GM10248 (cell line): Measurements from ENCODE around the gene CRK.

Experiments
- CTCF ChIA-PET: fragments of 300-600 bp; sonication (Branson Sonifier 250); formaldehyde crosslinking; extraction: SDS; loops from one replicate; lab custom pipeline; 2021; ENCODE audit warnings: antibody characterized with exemption; lab: Yijun Ruan, JAX
- POLR2A ChIA-PET: fragments of 350-650 bp; sonication (Branson Sonifier 250); formaldehyde crosslinking; extraction: SDS; loops from one replicate; lab custom pipeline; 2020; ENCODE audit warnings: antibody characterized with exemption; lab: Yijun Ruan, JAX
- DNase-seq: peaks from one replicate; pipeline ENCODE4 v3.0.0; 2012; ENCODE audit errors: extremely low spot score
- CTCF ChIP-seq: IDR thresholded peaks from 2 replicates; pipeline ENCODE4 v1.5.1; 2012; ENCODE audit warnings: mild to moderate bottlenecking, low read depth; ENCODE audit errors: extremely low read depth, missing control alignments, control extremely low read depth

The CRK gene

GRCh38 chr17:1497831-1498230, 41.8 kb upstream of the CRK start:
- no peak for DNase-seq
- ChIA-PET CTCF (interaction anchor here (0.8 to 2.7 kb wide), 7 partner anchors 13 to 132 kb away, joined by 3 to 21 read pairs (median 4); partner anchors contain the start of gene INPP5K), POLR2A (interaction anchor here (1.0 kb wide), 1 partner anchor 19 kb away, joined by 4 read pairs; no protein-coding TSS in a partner anchor)
- no peak for TF ChIP-seq CTCF

GRCh38 chr17:1496869-1497268, 40.8 kb upstream of the CRK start:
- TF ChIP-seq CTCF, result no peak
- ChIA-PET CTCF (interaction anchor here (3.0 kb wide), 1 partner anchor 19 kb away, joined by 15 read pairs; the partner anchor contains the start of gene INPP5K), POLR2A (no interaction called here)
- no peak for DNase-seq

GRCh38 chr17:1495265-1495989, 39.4 kb upstream of the CRK start:
- CTCF ChIA-PET, result interaction anchor here (0.9 to 3.0 kb wide), 4 partner anchors 9 to 236 kb away, joined by 3 to 15 read pairs (median 4); partner anchors contain the start of gene INPP5K
- no peak for TF ChIP-seq CTCF
- DNase-seq, result no peak
- POLR2A ChIA-PET, result no interaction called here

- DNase-seq, result no peak
- ChIA-PET CTCF (interaction anchor here (1.1 to 3.1 kb wide), 4 partner anchors 10 to 235 kb away, joined by 3 to 15 read pairs (median 10); partner anchors contain the start of gene INPP5K), POLR2A (no interaction called here)
- no peak for TF ChIP-seq CTCF
Measured at GRCh38 chr17:1494736-1495253, 38.8 kb upstream of the CRK start.

GRCh38 chr17:1494203-1494602, 38.2 kb upstream of the CRK start:
- no peak for DNase-seq
- ChIA-PET CTCF (interaction anchor here (1.1 to 3.1 kb wide), 4 partner anchors 11 to 235 kb away, joined by 3 to 15 read pairs (median 10); partner anchors contain the start of gene INPP5K), POLR2A (no interaction called here)
- no peak for TF ChIP-seq CTCF

- ChIA-PET CTCF (interaction anchor here (1.2 to 3.1 kb wide), 4 partner anchors 12 to 136 kb away, joined by 3 to 13 read pairs (median 8); partner anchors contain the start of gene INPP5K), POLR2A (no interaction called here)
- TF ChIP-seq CTCF, result no peak
- DNase-seq, result no peak
Measured at GRCh38 chr17:1493291-1493980, 37.4 kb upstream of the CRK start.
